HG02981 (cell line): ENCODE measurements around the gene GHRH.

Experiments used
- ATAC-seq: cut with Tn5 transposase; IDR thresholded peaks from one replicate; pipeline ENCODE4 v1.9.1; 2021; ENCODE audit warnings: mild to moderate bottlenecking, moderate library complexity; ENCODE audit not compliant: unreplicated experiment

GHRH gene

DNA sequence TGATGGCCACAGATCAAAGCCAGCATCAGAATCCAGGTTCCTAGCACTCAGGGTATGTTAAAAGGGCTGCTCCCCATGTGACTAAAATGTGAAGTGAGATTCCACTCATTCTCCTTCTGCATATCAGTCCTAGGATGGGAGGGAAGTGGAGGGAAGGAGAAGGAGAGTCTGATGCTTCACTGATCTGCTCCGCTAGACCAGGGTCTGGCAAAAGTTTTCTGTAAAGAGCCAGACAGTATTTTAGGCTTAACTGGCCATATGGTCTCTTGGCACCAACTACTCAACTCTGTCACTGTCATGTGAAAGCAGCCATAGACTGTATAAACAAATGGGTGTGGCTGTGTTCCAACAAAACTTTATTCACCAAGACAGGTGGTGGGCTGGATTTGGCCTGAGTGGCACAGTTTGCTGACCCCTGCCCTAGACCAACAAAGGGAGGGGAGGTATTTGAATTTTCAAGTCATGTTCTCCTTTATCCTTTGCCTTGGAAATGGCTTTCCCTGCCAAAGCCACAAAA is 22.6 kb downstream of the GHRH start:
- no peak for ATAC-seq

GRCh38 chr20:37238426-37238825 is 23.2 kb downstream of the GHRH start:
- ATAC-seq, result no peak

DNA sequence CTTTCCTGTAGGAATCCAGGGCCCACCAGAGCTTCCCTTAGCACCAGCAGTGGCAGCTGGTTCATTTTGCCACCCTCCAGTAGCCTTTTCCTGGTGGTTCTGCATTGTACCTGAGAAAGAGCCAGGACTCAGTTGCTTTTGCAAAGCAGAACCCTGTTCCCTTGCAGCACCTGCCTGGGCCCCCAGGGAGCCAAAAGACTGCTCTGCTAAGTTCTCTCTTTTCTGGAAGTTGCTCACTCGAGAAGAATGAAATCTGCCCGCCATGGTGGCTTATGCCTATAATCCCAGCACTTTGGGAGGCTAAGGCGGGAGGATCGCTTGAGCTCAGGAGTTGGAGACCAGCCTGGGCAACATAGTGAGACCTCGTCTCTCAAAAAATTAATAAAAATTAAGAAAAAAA is 24.0 kb downstream of the GHRH start:
- no peak for ATAC-seq

DNA sequence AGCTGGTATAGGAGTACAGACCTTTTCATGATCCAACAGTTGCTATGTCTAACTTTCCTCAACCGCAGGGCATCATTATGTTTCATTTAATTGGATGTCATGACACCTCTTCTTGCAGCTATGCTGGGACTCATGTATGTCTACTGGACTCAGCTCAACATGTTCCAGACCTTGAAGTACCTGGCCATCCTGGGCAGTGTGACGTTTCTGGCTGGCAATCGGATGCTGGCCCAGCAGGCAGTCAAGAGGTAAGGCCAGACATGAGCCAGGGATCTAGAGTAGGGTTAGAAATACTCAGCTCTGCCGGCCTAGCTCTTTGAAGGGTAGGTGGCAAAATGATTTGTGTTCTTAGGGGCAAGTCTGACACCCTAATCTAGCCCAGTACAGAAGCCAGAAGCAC is 25.2 kb downstream of the GHRH start:
- ATAC-seq, result no peak

GRCh38 chr20:37235065-37235464 is 26.5 kb downstream of the GHRH start:
- ATAC-seq, result no peak

GRCh38 chr20:37234254-37234581 is 27.4 kb downstream of the GHRH start:
- no peak for ATAC-seq

GRCh38 chr20:37233548-37234253 is 27.9 kb downstream of the GHRH start:
- no peak for ATAC-seq

DNA sequence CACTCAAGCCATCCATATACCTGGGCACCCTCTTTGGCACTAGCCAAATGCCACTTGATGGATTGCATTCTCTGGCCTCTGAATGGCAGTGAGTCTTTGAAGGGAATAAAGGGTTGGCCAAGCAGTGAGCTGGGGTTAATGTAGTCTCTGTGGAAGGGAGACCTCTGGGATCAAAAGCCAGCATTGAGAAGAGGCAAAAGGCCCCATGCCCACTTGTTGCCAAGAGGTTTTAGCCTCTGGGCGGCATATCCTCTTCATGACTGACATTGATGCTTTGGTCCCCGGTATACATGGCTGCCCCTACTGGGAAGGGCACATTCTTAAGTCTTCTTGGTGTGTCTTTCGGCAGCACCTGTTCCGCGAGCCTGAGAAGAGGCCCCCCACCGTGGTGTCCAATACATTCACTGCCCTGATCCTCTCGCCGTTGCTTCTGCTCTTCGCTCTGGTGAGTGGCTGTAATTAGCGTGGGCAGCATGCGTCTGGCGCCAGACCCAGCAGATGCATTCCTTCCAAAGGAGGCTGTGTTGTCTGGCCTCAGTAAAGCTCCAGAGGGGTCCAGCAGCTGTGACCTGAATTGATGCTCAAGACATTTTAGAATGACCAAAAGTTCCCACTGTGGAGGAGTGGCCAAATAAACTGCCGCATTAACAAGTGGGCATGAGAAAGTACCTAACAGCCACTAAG is 29.5 kb downstream of the GHRH start:
- no peak for ATAC-seq

GRCh38 chr20:37230200-37230599 is 31.4 kb downstream of the GHRH start:
- ATAC-seq, result no peak

GRCh38 chr20:37229357-37229756 is 32.3 kb downstream of the GHRH start:
- no peak for ATAC-seq

GRCh38 chr20:37228656-37229055 is 33.0 kb downstream of the GHRH start:
- no peak for ATAC-seq

DNA sequence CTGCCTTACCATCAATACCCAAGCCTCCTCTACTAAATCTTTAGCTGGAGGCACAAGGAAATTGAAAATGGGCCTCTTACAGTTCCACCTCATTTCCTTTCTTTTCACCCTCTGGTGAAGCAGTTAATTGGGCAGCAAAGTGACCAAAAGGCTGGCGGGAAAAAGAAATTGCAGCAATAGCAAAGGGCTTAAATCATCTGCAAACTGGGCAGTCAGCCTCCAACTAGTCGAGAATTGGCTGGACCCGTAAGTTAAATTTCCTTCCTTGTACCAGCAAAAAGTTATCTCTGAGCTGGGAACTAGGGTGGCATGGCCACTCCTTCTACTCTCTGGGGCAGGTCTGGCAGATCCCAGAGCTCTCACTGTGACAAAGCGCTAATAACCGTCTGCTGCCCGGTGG is 33.5 kb downstream of the GHRH start:
- no peak for ATAC-seq

- no peak for ATAC-seq
Observed at GRCh38 chr20:37226889-37227288, 34.7 kb downstream of the GHRH start.

DNA sequence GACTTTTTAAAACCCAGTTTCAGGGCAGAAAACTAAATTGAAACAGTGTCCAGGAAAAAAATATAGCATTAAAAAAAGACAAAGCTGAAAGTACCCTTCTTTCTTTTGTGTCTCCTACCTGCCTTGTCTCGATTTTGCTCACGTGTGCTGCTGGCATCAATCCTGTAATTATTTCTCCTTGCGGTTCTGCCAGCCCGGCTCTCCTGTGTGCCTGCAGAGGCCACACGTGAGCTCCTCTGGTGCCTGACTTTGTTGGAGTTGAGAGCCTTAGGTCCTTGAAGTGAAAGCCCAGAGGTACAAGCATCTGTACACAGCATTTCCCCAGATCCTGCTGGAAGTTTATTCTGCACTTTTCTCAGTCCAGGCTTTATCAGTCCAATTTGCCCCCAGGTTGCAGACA is 36.5 kb downstream of the GHRH start:
- no peak for ATAC-seq

DNA sequence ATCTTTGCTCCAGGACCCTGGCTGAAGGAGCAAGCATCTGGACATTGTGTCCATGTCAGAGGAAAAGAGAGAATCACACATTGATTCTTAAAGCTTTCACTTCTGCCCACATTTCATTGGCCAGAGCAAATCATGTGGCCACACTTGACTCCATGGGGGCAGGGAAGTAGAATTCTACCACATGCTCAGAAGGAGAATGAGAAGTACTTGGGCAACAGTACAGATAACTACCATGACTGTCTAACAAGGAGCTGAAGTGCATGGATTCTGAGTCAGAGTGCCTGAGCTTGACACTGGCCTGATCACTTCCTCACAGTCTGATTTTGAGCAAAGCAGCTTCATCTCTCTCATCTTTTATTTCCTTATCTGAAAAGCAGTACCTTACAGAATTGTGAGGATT is 38.6 kb downstream of the GHRH start:
- no peak for ATAC-seq

GRCh38 chr20:37222086-37222485 is 39.5 kb downstream of the GHRH start:
- ATAC-seq, result no peak

GRCh38 chr20:37220731-37221130 is 40.9 kb downstream of the GHRH start:
- no peak for ATAC-seq

DNA sequence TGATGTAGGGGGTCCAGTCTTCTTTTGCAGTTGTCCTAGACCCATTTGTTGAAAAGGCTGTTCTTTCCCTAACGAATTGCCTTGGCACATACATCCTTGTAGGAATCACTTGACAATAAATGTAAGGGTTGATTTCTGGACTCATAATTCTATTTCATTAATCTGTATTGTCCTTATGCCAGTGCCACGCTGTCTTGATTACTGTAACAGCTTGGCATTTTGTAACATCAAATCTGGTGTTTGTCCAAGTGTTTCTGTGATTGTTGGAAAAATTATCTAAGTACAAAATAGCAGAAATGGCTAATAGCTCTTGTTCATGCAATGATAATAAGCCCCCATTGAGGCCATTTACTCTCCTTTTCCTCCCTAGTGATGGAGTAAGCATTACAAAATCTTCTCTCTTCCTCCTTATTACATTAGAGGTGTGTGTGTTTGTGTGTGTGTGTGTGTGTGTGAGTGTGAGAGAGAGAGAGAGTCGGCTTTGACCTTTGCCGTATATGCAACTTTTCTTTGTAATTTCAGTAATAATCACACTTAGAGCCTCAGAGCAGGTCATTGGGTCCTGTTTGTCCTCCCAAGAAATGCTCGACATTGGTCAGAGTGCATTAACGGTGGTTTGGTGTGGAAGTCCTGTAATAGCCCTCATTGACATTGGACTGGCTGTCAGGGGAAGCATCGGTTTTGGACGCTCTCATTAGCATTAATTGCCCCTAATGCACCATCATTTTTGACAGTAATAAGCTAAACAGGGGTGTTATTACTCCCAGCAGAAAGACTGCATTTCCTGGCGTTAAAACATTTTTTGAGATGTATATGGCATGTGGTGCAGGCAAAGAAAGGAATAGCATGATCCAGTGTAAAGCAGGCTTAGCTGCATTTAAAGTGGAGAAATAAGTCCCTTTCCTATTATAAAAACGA is 41.6 kb downstream of the GHRH start:
- no peak for ATAC-seq

GRCh38 chr20:37218976-37219375 is 42.6 kb downstream of the GHRH start:
- ATAC-seq, result no peak

DNA sequence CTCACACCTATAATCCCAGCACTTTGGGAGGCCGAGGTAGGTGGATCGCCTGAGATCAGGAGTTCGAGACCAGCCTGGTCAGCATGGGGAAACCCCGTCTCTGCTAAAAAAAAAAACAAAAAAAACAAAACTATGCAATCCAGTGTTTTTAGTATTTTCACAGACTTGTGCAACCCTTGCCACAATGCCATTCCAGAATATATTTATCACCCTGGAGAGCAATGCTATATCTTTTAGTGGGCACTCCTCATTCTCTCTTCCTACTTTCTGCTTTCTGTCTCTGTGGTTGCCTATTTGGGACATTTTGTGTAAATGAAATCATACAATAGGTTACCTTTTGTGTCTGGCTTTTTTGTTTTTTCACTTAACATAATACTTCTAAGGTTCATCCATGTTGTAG is 43.2 kb downstream of the GHRH start:
- no peak for ATAC-seq

DNA sequence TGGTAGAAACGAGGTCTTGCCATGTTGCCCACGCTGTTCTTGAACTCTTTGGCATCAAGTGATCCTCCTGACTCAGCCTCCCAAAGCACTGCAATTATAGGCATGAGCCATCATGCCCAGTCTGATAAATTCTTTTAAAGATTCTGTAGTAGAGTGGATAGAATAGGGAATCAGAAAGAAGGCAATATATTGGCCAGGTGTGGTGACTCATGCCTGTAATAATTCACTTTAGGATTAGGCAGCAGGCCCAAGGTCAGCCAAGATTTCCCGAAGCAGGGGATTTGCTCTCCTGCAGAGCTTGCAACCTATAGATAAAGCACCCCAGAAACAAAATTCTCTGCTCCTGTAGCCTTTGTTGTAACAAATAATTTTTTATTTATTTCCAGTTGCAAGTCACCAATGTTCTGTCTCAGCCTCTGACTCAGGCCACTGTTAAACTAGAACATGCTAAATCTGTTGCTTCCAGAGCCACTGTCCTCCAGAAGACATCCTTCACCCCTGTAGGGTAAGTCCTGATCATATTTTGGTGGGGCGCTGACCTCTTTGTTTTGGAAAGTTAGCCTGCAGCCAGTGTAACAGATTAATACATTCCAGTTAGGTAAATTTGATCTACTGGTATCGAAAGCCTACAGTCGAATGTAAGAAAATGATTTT is 51.8 kb downstream of the GHRH start:
- ATAC-seq, result no peak
